Heart left ventricle (tissue), 16 donors: Measurements from ENCODE around the gene ADGRG6. TPM values are rescaled to one million over a fixed set of nuclear protein-coding genes. Genes with fewer than 3 reads are reported as not detected.
"Not testable (repeated sequence)": the region's sequence is repeated elsewhere in the genome, so short reads cannot be mapped to it uniquely, and the experiment has no call there.

Experiments used
- ATAC-seq, 4 donors: fragments of 200-7000 bp; cut with Tn5 transposase; one replicate each; pipeline ENCODE4 v1.9.1; 2020 to 2022; ENCODE audit warnings: moderate library complexity in 4 of 4, mild to moderate bottlenecking in 3 of 4, moderate number of reproducible peaks in 1 of 4
- DNase-seq, 5 donors: peaks; one replicate each; pipeline ENCODE4 v3.0.0-alpha.2; 2020
- H3K27ac ChIP-seq, 12 donors: fragments of 200-600 bp; sonication (generic) in 4 of 12; one replicate each; pipeline versions ENCODE4 v1.5.0 to v1.8.0; 2016 to 2022; ENCODE audit warnings: mild to moderate bottlenecking in 2 of 12
- H3K27me3 ChIP-seq, 9 donors: fragments of 200-600 bp; sonication (generic) in 2 of 9; one replicate each; pipeline versions ENCODE4 v1.5.1 to v1.8.0; 2016 to 2022; ENCODE audit warnings: mild to moderate bottlenecking in 3 of 9
- H3K36me3 ChIP-seq, 9 donors: fragments of 200-600 bp; sonication (generic) in 2 of 9; one replicate each; pipeline versions ENCODE4 v1.5.0 to v1.8.0; 2018 to 2022; ENCODE audit warnings: mild to moderate bottlenecking in 2 of 9
- H3K4me1 ChIP-seq, 12 donors: fragments of 200-600 bp; sonication (generic) in 4 of 12; one replicate each; pipeline versions ENCODE4 v1.5.0 to v1.8.0; 2016 to 2022; ENCODE audit warnings: mild to moderate bottlenecking in 3 of 12
- H3K4me3 ChIP-seq, 12 donors: fragments of 200-600 bp; sonication (generic) in 4 of 12; one replicate each; pipeline versions ENCODE4 v1.5.0 to v1.8.0; 2017 to 2022; ENCODE audit warnings: mild to moderate bottlenecking in 9 of 12, moderate library complexity in 4 of 12
- H3K9me3 ChIP-seq, 12 donors: fragments of 200-600 bp; sonication (generic) in 4 of 12; one replicate each; pipeline versions ENCODE4 v1.5.0 to v1.8.0; 2016 to 2022; ENCODE audit warnings: mild to moderate bottlenecking in 1 of 12
- CTCF ChIP-seq, 12 donors: fragments of 200-600 bp; sonication (generic) in 4 of 12; IDR thresholded peaks; one replicate each; pipeline versions ENCODE4 v1.5.0 to v1.8.0; 2018 to 2022; ENCODE audit warnings: antibody characterized with exemption in 12 of 12, mild to moderate bottlenecking in 5 of 12
- POLR2A ChIP-seq, 2 donors: fragments of 450-650 bp; IDR thresholded peaks; one replicate each; pipeline ENCODE4 v1.6.1; 2017; ENCODE audit warnings: antibody characterized with exemption in 2 of 2, mild to moderate bottlenecking in 2 of 2, moderate library complexity in 2 of 2
- WGBS, 4 donors: extraction: QIAGEN DNeasy Blood & Tissue Kit in 2 of 4; methylation state at CpG; one replicate each; pipeline versions ENCODE4 v1.1.5 to v1.1.7; 2013 to 2018; 5-methylcytosine and 5-hydroxymethylcytosine counted together
- intact Hi-C, 10 donors: fragments of 100-400 bp; cut with DNase I; formaldehyde crosslinking; loops; one replicate each; pipeline versions ENCODE4 v1.11.1 to v1.14.2; 2022
- polyA plus RNA-seq, 2 donors: library from polyadenylated mRNA; stranded (reverse); fragments of 200-250 nt; gene quantifications; one replicate each; pipeline ENCODE4 v1.2.3, GENCODE V29; 2013
- total RNA-seq, 9 donors: library from RNA; depleted of rRNA in 2 of 9; stranded (reverse); fragments of >200 nt in 2 of 9; fragmentation: NEBNext Ultra II Directional in 3 of 9; extraction: Animal tissue kit (Norgen Biotek cat#: 25700) in 3 of 9; gene quantifications; one replicate each; pipeline versions ENCODE4 v1.1.0 to v1.2.4, GENCODE V29; 2016 to 2023
- donor health status: ischemic (EF 13 %, LVEDD 7.1; RV severe dilation, severe dysfunction).
- donor health status: healthy with polysubstance abuse.
- donor health status: DM: no; HTN: yes; CAD: no.
- donor health status: DM: no; HTN: no; CAD: no.
- donor health status: ischemic (EF 25% LVEDD 6.9; RV normal size, moderate dysfunction).
- donor health status: ischemic (EF 25% LVEDD 5.7; RV mildly dilated, moderate dysfunction).
- donor health status: healthy.
- donor health status: DM: yes; HTN: yes; CAD: no.
- donor health status: ischemic (EF 35%, LVEDD 5.7; RV mildly dilated, moderate dysfunction).
- donor health status: nonischemic (EF 11% LVEDD 7.7; RV severe dilation, severe dysfunction).
- donor health status: DM: yes; HTN: yes; CAD: no.
- donor health status: PGD.
- donor health status: ischemic (EF 29% LVEDD 5.4; RV normal size, mild dysfunction).
- donor health status: nonischemic (EF 23%, LVEDD 6.1; RV moderate dilation, normal function).

Gene ADGRG6
- total and polyA plus RNA-seq, 11 donors: 0.61 to 10.5 (median 2.0) TPM

- no peaks in the 10 kb centered on the region for H3K9me3 ChIP-seq
- no peaks in the 10 kb centered on the region for H3K4me1 ChIP-seq
- no peak overlapping the region for H3K27ac ChIP-seq
- ATAC-seq (no peak), DNase-seq (no peak)
- TF ChIP-seq CTCF (IDR thresholded peaks at IDR 0.05) (no peak), POLR2A (IDR thresholded peaks at IDR 0.05) (no peak)
- no peaks in the 10 kb centered on the region for H3K27me3 ChIP-seq
- H3K36me3 ChIP-seq: no peaks in the 10 kb centered on the region
- H3K4me3 ChIP-seq: no peak overlapping the region
- intact Hi-C loops: no loop called here
These were observed 41.2 kb downstream of the ADGRG6 start for GRCh38 chr6:142342986-142343385.

GRCh38 chr6:142343938-142344337, 42.1 kb downstream of the ADGRG6 start:
- ATAC-seq: no peak
- TF ChIP-seq POLR2A (IDR thresholded peaks at IDR 0.05) (no peak), CTCF (IDR thresholded peaks at IDR 0.05) (no peak)
- WGBS, 4 donors: 79 to 94% (median 90%) methylated on average over 1 of the region's 1 CpG
- no peak overlapping the region for H3K4me3 ChIP-seq
- no peaks in the 10 kb centered on the region for H3K9me3 ChIP-seq
- H3K4me1 ChIP-seq: no peaks in the 10 kb centered on the region
- H3K36me3 ChIP-seq: no peaks in the 10 kb centered on the region
- H3K27me3 ChIP-seq: no peaks in the 10 kb centered on the region
- DNase-seq: no peak
- intact Hi-C loops: no loop called here
- no peak overlapping the region for H3K27ac ChIP-seq

GRCh38 chr6:142345261-142345660, 43.5 kb downstream of the ADGRG6 start:
- H3K27ac ChIP-seq: no peak overlapping the region
- H3K9me3 ChIP-seq: no peaks in the 10 kb centered on the region
- ATAC-seq (no peak), DNase-seq (no peak)
- WGBS, 4 donors: 90 to 95% (median 93%) methylated on average over 1 of the region's 1 CpG
- H3K4me3 ChIP-seq: no peak overlapping the region
- H3K27me3 ChIP-seq: no peaks in the 10 kb centered on the region
- no peaks in the 10 kb centered on the region for H3K36me3 ChIP-seq
- no peak for TF ChIP-seq CTCF (IDR thresholded peaks at IDR 0.05)
- no peak for TF ChIP-seq POLR2A (IDR thresholded peaks at IDR 0.05)
- H3K4me1 ChIP-seq: no peaks in the 10 kb centered on the region
- intact Hi-C loops: no loop called here

- H3K27ac ChIP-seq, intact Hi-C loops, H3K4me3 ChIP-seq, H3K27me3 ChIP-seq, ATAC-seq, DNase-seq, H3K4me1 ChIP-seq, H3K9me3 ChIP-seq, H3K36me3 ChIP-seq: not testable (repeated sequence)
- WGBS, 4 donors: 71 to 84% (median 76%) methylated on average over 3 of the region's 3 CpGs
These were observed 44.4 kb downstream of the ADGRG6 start for GRCh38 chr6:142346166-142346565.

- no peaks in the 10 kb centered on the region for H3K36me3 ChIP-seq
- no peaks in the 10 kb centered on the region for H3K4me1 ChIP-seq
- H3K4me3 ChIP-seq: no peak overlapping the region
- no peak overlapping the region for H3K27ac ChIP-seq
- intact Hi-C loops: no loop called here
- WGBS, 4 donors: 88 to 93% (median 89%) methylated on average over 3 of the region's 3 CpGs
- H3K27me3 ChIP-seq: no peaks in the 10 kb centered on the region
- peaks cover 0 to 9% (median 0%) of the 10 kb centered on the region in 12 donors for H3K9me3 ChIP-seq
- ATAC-seq: no peak
- no peak for DNase-seq
- TF ChIP-seq CTCF (IDR thresholded peaks at IDR 0.05) (no peak), POLR2A (IDR thresholded peaks at IDR 0.05) (no peak)
These were observed 47.5 kb downstream of the ADGRG6 start for GRCh38 chr6:142349215-142349823.
